H9 (cell line): ENCODE results near the gene UGT1A7. TPM values are rescaled to one million over a fixed set of nuclear protein-coding genes. Genes with fewer than 3 reads are reported as not detected.

ENCODE experiments used
- DNase-seq: peaks from one replicate; pipeline ENCODE4 v3.0.0-alpha.2; 2017
- H2AFZ ChIP-seq: one replicate; pipeline ENCODE4 v1.6.1; 2013; ENCODE audit warnings: mild to moderate bottlenecking, low read length, control low read depth, moderate library complexity
- H2AK5ac ChIP-seq: 2 replicates; pipeline ENCODE4 v1.6.1; 2013; ENCODE audit warnings: low read length, control low read depth, mixed read lengths; ENCODE audit not compliant: insufficient read length
- H2BK120ac ChIP-seq: one replicate; pipeline ENCODE4 v1.6.1; 2013; ENCODE audit warnings: low read depth, mild to moderate bottlenecking, low read length, control low read depth, inconsistent platforms; ENCODE audit not compliant: poor library complexity, severe bottlenecking
- H2BK12ac ChIP-seq: 2 replicates; pipeline ENCODE4 v1.6.1; 2013; ENCODE audit warnings: low read length, control low read depth, mixed read lengths, low read depth; ENCODE audit not compliant: insufficient read length
- H2BK15ac ChIP-seq: 2 replicates; pipeline ENCODE4 v1.6.1; 2013; ENCODE audit warnings: low read depth, low read length, control low read depth
- H2BK20ac ChIP-seq: one replicate; pipeline ENCODE4 v1.6.1; 2013; ENCODE audit warnings: low read depth, mild to moderate bottlenecking, low read length, control low read depth, inconsistent platforms; ENCODE audit not compliant: poor library complexity, severe bottlenecking
- H2BK5ac ChIP-seq: 2 replicates; pipeline ENCODE4 v1.6.1; 2013; ENCODE audit warnings: low read length, control low read depth, mixed read lengths; ENCODE audit not compliant: insufficient read length
- H3K14ac ChIP-seq: 2 replicates; pipeline ENCODE4 v1.6.1; 2013; ENCODE audit warnings: low read length, control low read depth; ENCODE audit not compliant: insufficient read depth
- H3K18ac ChIP-seq: 2 replicates; pipeline ENCODE4 v1.6.1; 2013; ENCODE audit warnings: low read depth, mild to moderate bottlenecking, mixed read lengths, low read length, control low read depth; ENCODE audit not compliant: insufficient read length
- H3K23ac ChIP-seq: 2 replicates; pipeline ENCODE4 v1.6.1; 2013; ENCODE audit warnings: low read length, control low read depth, mixed read lengths, low read depth; ENCODE audit not compliant: insufficient read length
- H3K23me2 ChIP-seq: 2 replicates; pipeline ENCODE4 v1.6.1; 2013; ENCODE audit warnings: low read depth, mild to moderate bottlenecking, mixed read lengths, low read length, control low read depth; ENCODE audit not compliant: insufficient read length, poor library complexity, severe bottlenecking
- H3K27ac ChIP-seq: 2 replicates; pipeline ENCODE4 v1.5.1; 2013; ENCODE audit warnings: low read length, control low read depth, mixed read lengths, low read depth; ENCODE audit not compliant: insufficient read length
- H3K27me3 ChIP-seq: 2 replicates; pipeline ENCODE4 v1.6.1; 2013; ENCODE audit warnings: low read length, control low read depth, inconsistent platforms; ENCODE audit not compliant: insufficient read depth
- H3K4ac ChIP-seq: 2 replicates; pipeline ENCODE4 v1.6.1; 2013; ENCODE audit warnings: low read depth, mild to moderate bottlenecking, control low read depth, inconsistent platforms, low read length, moderate library complexity
- H3K4me1 ChIP-seq: 2 replicates; pipeline ENCODE4 v1.6.1; 2013; ENCODE audit warnings: low read length, control low read depth, inconsistent platforms; ENCODE audit not compliant: insufficient read depth
- H3K4me2 ChIP-seq: 2 replicates; pipeline ENCODE4 v1.6.1; 2013; ENCODE audit warnings: low read length, control low read depth, mixed read lengths; ENCODE audit not compliant: insufficient read length, insufficient read depth
- H3K56ac ChIP-seq: 2 replicates; pipeline ENCODE4 v1.6.1; 2013; ENCODE audit warnings: low read depth, mild to moderate bottlenecking, mixed read lengths, low read length, control low read depth; ENCODE audit not compliant: insufficient read length
- H3K79me1 ChIP-seq: 2 replicates; pipeline ENCODE4 v1.6.1; 2013; ENCODE audit warnings: low read depth, mild to moderate bottlenecking, moderate library complexity, low read length, control low read depth, inconsistent platforms; ENCODE audit not compliant: insufficient read depth, poor library complexity, severe bottlenecking
- H3K79me2 ChIP-seq: 2 replicates; pipeline ENCODE4 v1.6.1; 2013; ENCODE audit warnings: low read length, control low read depth, inconsistent platforms; ENCODE audit not compliant: insufficient read depth
- H3K9ac ChIP-seq: 2 replicates; pipeline ENCODE4 v1.6.1; 2013; ENCODE audit warnings: low read length, control low read depth, mixed read lengths; ENCODE audit not compliant: insufficient read length; ENCODE audit errors: extremely low read depth
- H3K9me3 ChIP-seq: one replicate; pipeline ENCODE4 v1.6.1; 2013; ENCODE audit warnings: low read depth, low read length, inconsistent platforms; ENCODE audit not compliant: control insufficient read depth
- H3T11ph ChIP-seq: one replicate; pipeline ENCODE4 v1.6.1; 2013; ENCODE audit warnings: mild to moderate bottlenecking, low read length, control low read depth, inconsistent platforms
- H4K20me1 ChIP-seq: one replicate; pipeline ENCODE4 v1.6.1; 2013; ENCODE audit not compliant: control insufficient read depth, insufficient read length, insufficient read depth
- H4K5ac ChIP-seq: 2 replicates; pipeline ENCODE4 v1.6.1; 2013; ENCODE audit warnings: low read depth, mild to moderate bottlenecking, mixed read lengths, low read length, control low read depth; ENCODE audit not compliant: insufficient read length
- H4K8ac ChIP-seq: replicated peaks from 2 replicates; pipeline ENCODE4 v1.6.1; 2013; ENCODE audit warnings: low read length, control low read depth, mixed read lengths, low read depth; ENCODE audit not compliant: insufficient read length
- H4K91ac ChIP-seq: 2 replicates; pipeline ENCODE4 v1.6.1; 2013; ENCODE audit warnings: low read depth, mild to moderate bottlenecking, moderate library complexity, mixed read lengths, low read length, control low read depth; ENCODE audit not compliant: insufficient read length
- H3K27ac Mint-ChIP-seq, 3 experiments: 2 replicates in 2 of 3; 3 replicates in 1 of 3; pipeline ENCODE4 v1.8.0; 2020 to 2021; ENCODE audit warnings: mixed read lengths in 3 of 3, mild to moderate bottlenecking in 1 of 3, moderate library complexity in 1 of 3
- H3K27me3 Mint-ChIP-seq: 2 replicates; pipeline ENCODE4 v1.8.0; 2021; ENCODE audit warnings: low read depth, mild to moderate bottlenecking, moderate library complexity, mixed read lengths
- H3K36me3 Mint-ChIP-seq, 3 experiments: 2 replicates in 2 of 3; 3 replicates in 1 of 3; pipeline ENCODE4 v1.8.0; 2020 to 2021; ENCODE audit warnings: low read depth in 3 of 3, mixed read lengths in 3 of 3; ENCODE audit not compliant: insufficient read depth in 1 of 3
- H3K4me1 Mint-ChIP-seq, 2 experiments: 2 replicates each; pipeline ENCODE4 v1.8.0; 2020; ENCODE audit warnings: mixed read lengths in 2 of 2
- H3K4me3 Mint-ChIP-seq, 2 experiments: 2 replicates in 1 of 2; 3 replicates in 1 of 2; pipeline ENCODE4 v1.8.0; 2020 to 2021; ENCODE audit warnings: mild to moderate bottlenecking in 2 of 2, mixed read lengths in 2 of 2, moderate library complexity in 1 of 2
- H3K9me3 Mint-ChIP-seq, 2 experiments: 2 replicates in 1 of 2; 3 replicates in 1 of 2; pipeline ENCODE4 v1.8.0; 2020; ENCODE audit warnings: mild to moderate bottlenecking in 2 of 2, mixed read lengths in 2 of 2, moderate library complexity in 1 of 2
- CTCF ChIP-seq: fragments of 200-600 bp; sonication (generic); conservative IDR thresholded peaks from 3 replicates; pipeline ENCODE4 v1.8.0; 2021; ENCODE audit warnings: antibody characterized with exemption, mild to moderate bottlenecking
- WGBS: extraction: QIAGEN DNeasy Blood & Tissue Kit; methylation state at CpG from one replicate; pipeline ENCODE4 v1.1.7; 2013; ENCODE audit warnings: missing lambda C conversion rate, low lambda C conversion rate, mixed read lengths; ENCODE audit not compliant: insufficient read length; ENCODE audit errors: extremely low coverage; 5-methylcytosine and 5-hydroxymethylcytosine counted together
- total RNA-seq: library from RNA; stranded (reverse); gene quantifications from 2 replicates; pipeline ENCODE4 v1.2.1, GENCODE V29; 2021

The UGT1A7 gene
- total RNA-seq, 1 experiment from 2014 or later = not detected

DNA sequence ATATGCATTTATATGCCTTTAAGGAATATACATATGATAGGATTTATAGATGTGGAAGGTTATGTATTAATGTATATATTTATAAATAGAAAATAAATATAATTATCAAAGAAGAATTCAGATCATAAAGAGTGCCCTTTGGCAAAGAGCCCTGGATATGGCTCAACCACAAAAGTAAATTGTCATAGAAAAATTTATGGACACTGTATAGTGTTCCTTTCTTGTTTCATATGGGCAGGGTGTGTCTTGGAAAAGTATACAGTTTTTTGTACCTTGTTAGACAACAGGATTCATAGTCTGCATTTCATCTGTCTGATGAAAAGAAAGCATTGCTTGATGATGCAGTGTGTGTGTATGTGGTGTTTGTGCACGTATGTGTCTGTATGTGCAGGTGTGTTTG, 2.9 kb downstream of the UGT1A7 start:
- Histone ChIP-seq H2BK15ac (no peak overlapping the region), H3K14ac (no peak overlapping the region), H3K79me1 (no peaks in the 10 kb centered on the region), H3K9me3 (no peaks in the 10 kb centered on the region), H3K4ac (no peak overlapping the region), H2AFZ (no peak overlapping the region), H3K27ac (no peak overlapping the region), H4K8ac (no peak overlapping the region), H2AK5ac (no peak overlapping the region), H2BK12ac (no peak overlapping the region), H3K4me2 (no peak overlapping the region), H3K27me3 (no peaks in the 10 kb centered on the region), H4K5ac (no peak overlapping the region), H3K18ac (no peak overlapping the region), H3K23me2 (no peaks in the 10 kb centered on the region), H3K23ac (no peak overlapping the region), H2BK120ac (no peak overlapping the region), H3K56ac (no peak overlapping the region), H2BK20ac (no peak overlapping the region), H4K91ac (no peak overlapping the region), H3K9ac (no peak overlapping the region), H4K20me1 (no peaks in the 10 kb centered on the region), H3T11ph (no peak overlapping the region), H2BK5ac (no peak overlapping the region), H3K79me2 (no peaks in the 10 kb centered on the region), H3K4me1 (peaks cover 3% of the 10 kb centered on the region; the same call in 1 of the 2 replicates)
- peaks cover 10 to 16% of the 10 kb centered on the region in 2 experiments for H3K4me1 Mint-ChIP-seq
- no peak overlapping the region for H3K4me3 Mint-ChIP-seq
- TF ChIP-seq CTCF = no peak
- H3K27me3 Mint-ChIP-seq = no peaks in the 10 kb centered on the region; the same call in 1 of the 2 replicates
- DNase-seq = no peak
- H3K36me3 Mint-ChIP-seq = no peaks in the 10 kb centered on the region; a peak in 1 of 7 replicates
- WGBS = no CpG with 5 or more reads among the region's 1 CpG
- H3K9me3 Mint-ChIP-seq = no peaks in the 10 kb centered on the region
- H3K27ac Mint-ChIP-seq = no peak overlapping the region
